GM19467 (cell line): ENCODE results near the gene NUP188.

Experiments
- ATAC-seq: cut with Tn5 transposase; IDR thresholded peaks from one replicate; pipeline ENCODE4 v1.9.1; 2021; ENCODE audit warnings: mild to moderate bottlenecking, moderate library complexity; ENCODE audit not compliant: unreplicated experiment

NUP188 gene, protein sequence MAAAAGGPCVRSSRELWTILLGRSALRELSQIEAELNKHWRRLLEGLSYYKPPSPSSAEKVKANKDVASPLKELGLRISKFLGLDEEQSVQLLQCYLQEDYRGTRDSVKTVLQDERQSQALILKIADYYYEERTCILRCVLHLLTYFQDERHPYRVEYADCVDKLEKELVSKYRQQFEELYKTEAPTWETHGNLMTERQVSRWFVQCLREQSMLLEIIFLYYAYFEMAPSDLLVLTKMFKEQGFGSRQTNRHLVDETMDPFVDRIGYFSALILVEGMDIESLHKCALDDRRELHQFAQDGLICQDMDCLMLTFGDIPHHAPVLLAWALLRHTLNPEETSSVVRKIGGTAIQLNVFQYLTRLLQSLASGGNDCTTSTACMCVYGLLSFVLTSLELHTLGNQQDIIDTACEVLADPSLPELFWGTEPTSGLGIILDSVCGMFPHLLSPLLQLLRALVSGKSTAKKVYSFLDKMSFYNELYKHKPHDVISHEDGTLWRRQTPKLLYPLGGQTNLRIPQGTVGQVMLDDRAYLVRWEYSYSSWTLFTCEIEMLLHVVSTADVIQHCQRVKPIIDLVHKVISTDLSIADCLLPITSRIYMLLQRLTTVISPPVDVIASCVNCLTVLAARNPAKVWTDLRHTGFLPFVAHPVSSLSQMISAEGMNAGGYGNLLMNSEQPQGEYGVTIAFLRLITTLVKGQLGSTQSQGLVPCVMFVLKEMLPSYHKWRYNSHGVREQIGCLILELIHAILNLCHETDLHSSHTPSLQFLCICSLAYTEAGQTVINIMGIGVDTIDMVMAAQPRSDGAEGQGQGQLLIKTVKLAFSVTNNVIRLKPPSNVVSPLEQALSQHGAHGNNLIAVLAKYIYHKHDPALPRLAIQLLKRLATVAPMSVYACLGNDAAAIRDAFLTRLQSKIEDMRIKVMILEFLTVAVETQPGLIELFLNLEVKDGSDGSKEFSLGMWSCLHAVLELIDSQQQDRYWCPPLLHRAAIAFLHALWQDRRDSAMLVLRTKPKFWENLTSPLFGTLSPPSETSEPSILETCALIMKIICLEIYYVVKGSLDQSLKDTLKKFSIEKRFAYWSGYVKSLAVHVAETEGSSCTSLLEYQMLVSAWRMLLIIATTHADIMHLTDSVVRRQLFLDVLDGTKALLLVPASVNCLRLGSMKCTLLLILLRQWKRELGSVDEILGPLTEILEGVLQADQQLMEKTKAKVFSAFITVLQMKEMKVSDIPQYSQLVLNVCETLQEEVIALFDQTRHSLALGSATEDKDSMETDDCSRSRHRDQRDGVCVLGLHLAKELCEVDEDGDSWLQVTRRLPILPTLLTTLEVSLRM (N-terminal part only)

GRCh38 chr9:128947527-128948301 is at the start of gene NUP188, which contains the start of gene DOLK:
NUP188 (plus strand) TSS chr9:128947699; CDS start chr9:128947720, 21 bp downstream.
DOLK (minus strand) TSS chr9:128947603; CDS start chr9:128947303, 300 bp downstream.
- ATAC-seq: peak; percentile 78

GRCh38 chr9:128898382-128898781 is 49.1 kb upstream of the NUP188 start:
- no peak for ATAC-seq

GRCh38 chr9:128898845-128899565 is 48.5 kb upstream of the NUP188 start:
- no peak for ATAC-seq

- no peak for ATAC-seq
Observed at GRCh38 chr9:128899566-128900322, 47.8 kb upstream of the NUP188 start.

DNA sequence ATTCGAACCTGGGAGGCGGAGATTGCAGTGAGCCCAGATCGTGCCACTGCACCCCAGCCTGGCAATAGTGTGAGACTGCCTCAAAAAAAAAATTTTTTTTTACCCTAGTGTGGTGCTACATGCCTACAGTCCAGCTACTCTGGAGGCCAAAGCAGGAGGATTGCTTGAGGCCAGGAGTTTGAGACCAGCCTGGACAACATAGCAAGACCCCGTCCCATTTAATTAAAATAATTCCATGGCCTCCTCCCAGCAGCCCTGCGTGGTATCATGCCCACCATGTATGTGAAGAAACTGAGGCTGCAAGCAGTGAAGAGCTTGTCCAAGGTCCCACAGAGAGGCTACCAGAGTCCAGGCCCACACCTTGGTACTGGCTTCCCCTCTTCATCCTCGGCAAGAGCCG is 46.1 kb upstream of the NUP188 start:
- no peak for ATAC-seq

DNA sequence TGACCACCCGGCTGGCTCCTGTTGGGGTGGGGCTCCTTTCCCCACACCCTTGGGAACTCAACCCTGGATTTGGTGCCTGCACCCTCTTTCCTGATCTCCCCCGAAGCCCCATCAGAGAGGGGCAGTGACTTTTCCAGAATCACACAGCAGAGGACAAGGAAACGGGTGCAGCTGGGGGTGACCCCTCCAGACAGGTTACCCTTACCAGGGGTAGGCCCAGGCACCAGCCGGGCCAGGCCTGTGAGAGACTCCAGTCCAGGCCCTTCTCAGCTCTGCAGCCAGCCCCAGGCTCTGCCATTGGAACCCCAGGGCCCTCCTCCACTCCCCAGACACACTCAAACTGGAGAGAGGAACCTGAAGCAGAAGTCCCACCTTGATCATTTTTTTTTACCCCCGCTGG is 45.7 kb upstream of the NUP188 start:
- no peak for ATAC-seq

- ATAC-seq: peak; percentile 85
Observed at GRCh38 chr9:128902351-128903078, 45.0 kb upstream of the NUP188 start.

DNA sequence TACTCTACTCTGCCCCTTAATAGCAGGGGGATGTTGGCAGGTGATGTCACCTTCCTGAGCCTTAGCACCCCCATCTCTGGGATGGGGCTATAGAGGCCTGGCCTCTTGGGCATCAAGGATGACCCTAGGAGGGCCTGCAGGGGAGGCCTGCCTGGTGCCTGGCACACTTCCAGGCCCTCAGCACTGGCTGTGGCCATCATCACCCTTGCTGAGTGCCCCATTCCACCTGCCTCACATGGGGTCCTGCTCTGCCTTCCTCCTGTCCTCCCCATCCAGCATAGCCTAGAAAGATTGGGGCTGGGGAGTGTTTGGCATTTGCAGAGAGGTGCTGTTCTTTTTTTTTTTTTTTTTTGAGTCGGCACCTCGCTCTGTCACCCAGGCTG is 44.4 kb upstream of the NUP188 start:
- no peak for ATAC-seq

GRCh38 chr9:128903871-128904620 is 43.5 kb upstream of the NUP188 start:
- ATAC-seq: no peak

GRCh38 chr9:128905964-128906363 is 41.5 kb upstream of the NUP188 start:
- no peak for ATAC-seq

- ATAC-seq: no peak
Observed at GRCh38 chr9:128906741-128907140, 40.8 kb upstream of the NUP188 start.

- ATAC-seq: no peak
Observed at GRCh38 chr9:128908372-128908771, 39.1 kb upstream of the NUP188 start.

- ATAC-seq: no peak
Observed at GRCh38 chr9:128909859-128910258, 37.6 kb upstream of the NUP188 start.

GRCh38 chr9:128910906-128911305 is 36.6 kb upstream of the NUP188 start:
- no peak for ATAC-seq

DNA sequence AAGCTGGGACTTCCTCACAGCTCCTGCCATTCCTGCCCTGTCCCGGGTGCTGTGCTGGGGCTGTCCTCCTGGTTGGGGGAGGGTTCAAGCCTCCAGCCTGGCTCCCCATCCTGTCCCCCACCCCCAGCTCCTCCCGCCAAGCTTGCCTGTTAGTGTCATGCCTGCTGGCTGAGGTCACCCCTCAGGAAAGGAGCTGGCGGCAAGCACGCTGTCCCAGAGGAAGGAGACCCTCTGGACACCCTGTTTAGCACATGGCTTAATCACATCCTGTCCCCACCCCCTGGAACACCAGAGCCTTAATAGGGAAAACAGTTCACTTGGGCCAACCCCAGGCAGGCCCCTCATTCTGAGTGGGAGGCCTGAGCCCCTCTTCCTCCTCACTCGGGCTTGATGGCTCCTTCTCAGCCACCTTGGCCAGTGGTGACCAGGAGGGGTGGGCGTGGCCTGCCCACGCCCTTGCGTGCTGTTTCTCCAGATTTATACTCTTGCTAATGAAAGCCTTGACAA is 35.9 kb upstream of the NUP188 start:
- ATAC-seq: no peak

DNA sequence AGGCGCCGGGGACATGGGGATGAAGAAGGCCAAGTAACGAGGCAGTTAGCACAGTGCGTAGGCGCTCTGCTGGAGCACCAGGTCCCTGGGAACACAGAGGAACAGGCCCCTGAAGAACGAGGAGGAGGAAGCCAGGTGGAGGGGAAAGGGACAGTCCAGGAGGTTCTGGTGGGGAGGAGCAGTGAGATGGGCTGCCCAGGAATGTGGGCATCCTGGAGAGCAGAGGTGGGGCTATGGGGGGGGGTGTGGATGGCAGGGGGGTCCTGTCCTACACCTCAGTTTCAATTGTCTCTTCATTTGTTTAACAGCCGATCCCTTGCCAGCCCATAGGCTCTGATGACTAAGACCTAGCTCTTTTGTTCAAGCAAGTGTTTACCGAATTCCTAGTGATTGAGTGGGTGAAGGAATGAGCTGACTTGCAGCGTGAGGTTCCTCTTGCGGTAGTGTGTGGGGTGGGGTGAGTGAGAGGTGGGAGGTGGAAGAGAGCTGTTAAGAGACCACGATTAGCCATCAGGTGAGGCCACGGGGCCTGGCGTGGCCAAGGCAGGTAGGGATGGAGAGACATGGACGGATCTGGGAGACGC is 35.1 kb upstream of the NUP188 start:
- ATAC-seq: no peak
